ENCODE measurements around the gene TAAR2. TPM values are rescaled to one million over a fixed set of nuclear protein-coding genes. Genes with fewer than 3 reads are reported as not detected.
A peak's percentile ranks its signal among the peaks of the same experiment; 100 is the strongest.

Gene TAAR2
- total RNA-seq, 6 experiments from 2014 or later: not detected

DNA sequence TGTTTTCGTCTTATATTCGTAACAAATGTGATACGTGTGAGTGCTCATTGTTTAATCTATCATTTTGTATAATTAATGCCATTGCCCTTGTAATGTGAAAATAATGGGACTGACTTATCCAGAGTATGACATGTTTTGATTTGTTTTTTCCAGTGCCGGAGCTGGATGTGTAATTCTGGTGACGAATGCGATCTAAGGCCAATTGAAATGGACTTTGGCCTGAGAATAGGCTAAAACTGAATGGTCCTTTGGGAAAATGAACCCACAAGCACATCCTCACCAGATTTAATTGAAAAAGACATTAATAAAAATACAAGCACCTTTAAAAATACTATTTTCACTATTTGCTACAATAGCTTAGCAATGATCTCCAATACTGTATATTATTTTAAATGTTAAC, 27.9 kb downstream of the TAAR2 start:
- Histone ChIP-seq H3K36me3 (no peaks in the 10 kb centered on the region), H3K4me1 (peaks cover 0 to 14% (median 2%) of the 10 kb centered on the region in 4 donors), H3K27ac (peak overlapping the region; percentile 56 to 76 (median 59)), H3K27me3 (no peaks in the 10 kb centered on the region), H3K9me3 (no peaks in the 10 kb centered on the region), H3K4me3 (no peak overlapping the region)
- 23% methylated on average over 6 of the region's 6 CpGs for WGBS (ENCODE audit: insufficient coverage, low coverage, low lambda C conversion rate, missing lambda C conversion rate)
- peak; percentile 69 to 77 (median 74) for ATAC-seq
- DNase-seq: peak in 1 of 3 donors; percentile 54
- no peak for TF ChIP-seq POLR2A (IDR thresholded peaks at IDR 0.05)
- TF ChIP-seq, protein P1, sequence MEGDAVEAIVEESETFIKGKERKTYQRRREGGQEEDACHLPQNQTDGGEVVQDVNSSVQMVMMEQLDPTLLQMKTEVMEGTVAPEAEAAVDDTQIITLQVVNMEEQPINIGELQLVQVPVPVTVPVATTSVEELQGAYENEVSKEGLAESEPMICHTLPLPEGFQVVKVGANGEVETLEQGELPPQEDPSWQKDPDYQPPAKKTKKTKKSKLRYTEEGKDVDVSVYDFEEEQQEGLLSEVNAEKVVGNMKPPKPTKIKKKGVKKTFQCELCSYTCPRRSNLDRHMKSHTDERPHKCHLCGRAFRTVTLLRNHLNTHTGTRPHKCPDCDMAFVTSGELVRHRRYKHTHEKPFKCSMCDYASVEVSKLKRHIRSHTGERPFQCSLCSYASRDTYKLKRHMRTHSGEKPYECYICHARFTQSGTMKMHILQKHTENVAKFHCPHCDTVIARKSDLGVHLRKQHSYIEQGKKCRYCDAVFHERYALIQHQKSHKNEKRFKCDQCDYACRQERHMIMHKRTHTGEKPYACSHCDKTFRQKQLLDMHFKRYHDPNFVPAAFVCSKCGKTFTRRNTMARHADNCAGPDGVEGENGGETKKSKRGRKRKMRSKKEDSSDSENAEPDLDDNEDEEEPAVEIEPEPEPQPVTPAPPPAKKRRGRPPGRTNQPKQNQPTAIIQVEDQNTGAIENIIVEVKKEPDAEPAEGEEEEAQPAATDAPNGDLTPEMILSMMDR (IDR thresholded peaks at IDR 0.05): no peak
- intact Hi-C loops (cut with DNase I): no loop called here

DNA sequence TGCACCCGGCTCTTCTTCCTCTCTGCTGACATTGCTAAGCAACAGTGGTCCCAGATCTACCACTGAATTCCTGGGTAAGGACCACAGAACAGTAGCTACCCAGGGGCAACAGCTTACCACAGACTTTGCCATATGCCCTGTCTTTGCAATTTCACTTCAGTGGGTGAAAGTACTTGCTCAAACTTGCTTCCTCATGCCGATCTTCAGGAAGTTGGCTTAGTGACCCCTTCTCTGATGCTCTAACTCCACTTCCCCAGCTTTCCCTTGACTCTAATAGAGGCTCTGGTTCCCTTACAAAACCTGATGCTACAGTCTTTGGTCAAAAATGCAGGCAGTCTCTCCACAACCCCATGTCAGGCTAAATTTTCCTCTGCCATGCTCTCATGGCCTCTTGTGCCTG, 31.2 kb downstream of the TAAR2 start:
- no peak overlapping the region for H3K27ac ChIP-seq
- intact Hi-C loops (cut with DNase I): no loop called here
- H3K4me3 ChIP-seq: no peak overlapping the region
- TF ChIP-seq, protein P1 (IDR thresholded peaks at IDR 0.05): no peak
- no peak for TF ChIP-seq POLR2A (IDR thresholded peaks at IDR 0.05)
- H3K9me3 ChIP-seq: no peaks in the 10 kb centered on the region
- peaks cover 0 to 7% (median 0%) of the 10 kb centered on the region in 4 donors for H3K4me1 ChIP-seq
- no peak for DNase-seq
- peak in 3 of 4 donors; percentile 37 to 47 (median 45) for ATAC-seq
- H3K27me3 ChIP-seq: no peaks in the 10 kb centered on the region
- no peaks in the 10 kb centered on the region for H3K36me3 ChIP-seq
- WGBS (ENCODE audit: insufficient coverage, low coverage, low lambda C conversion rate, missing lambda C conversion rate): 43% methylated on average over 2 of the region's 2 CpGs

DNA sequence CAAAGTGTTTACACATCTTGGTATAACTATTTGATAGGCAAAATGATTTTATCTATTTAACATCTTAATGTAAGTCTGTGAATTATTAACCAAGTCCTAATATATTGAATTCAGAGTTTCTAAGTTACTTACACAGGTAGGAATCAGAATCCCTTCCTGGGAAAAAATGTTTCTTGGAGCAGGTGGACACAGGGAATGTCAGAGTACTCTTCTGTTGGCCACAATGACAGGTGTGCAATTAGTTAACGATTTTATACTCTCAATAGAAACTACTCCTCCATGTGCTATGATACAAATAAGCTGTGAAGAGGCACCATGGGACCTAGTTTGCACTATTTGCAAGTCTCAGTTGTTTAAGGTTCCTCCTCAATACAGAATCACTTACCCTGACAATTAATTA, 33.7 kb downstream of the TAAR2 start:
- intact Hi-C loops (cut with DNase I): no loop called here
- no peak for ATAC-seq

DNA sequence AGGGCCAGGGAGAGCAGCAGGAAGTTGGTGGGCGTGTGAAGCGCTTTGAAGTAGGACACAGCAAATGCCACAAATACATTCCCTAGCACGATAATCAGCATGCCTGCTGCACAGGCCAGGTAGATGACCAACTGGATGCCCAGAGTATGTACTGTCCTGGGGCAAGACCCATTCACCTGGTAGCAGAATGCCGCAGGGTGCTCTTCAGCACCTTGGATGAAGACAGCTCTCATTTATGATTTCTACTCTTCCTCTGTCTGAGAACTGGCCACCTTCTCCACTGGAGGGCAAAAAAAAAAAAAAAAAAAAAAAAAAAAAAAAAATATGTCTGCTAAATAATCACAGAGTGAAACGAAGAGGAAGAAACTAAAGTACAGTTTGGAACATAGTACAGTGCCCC, 34.6 kb downstream of the TAAR2 start, which contains the start of gene TAAR5:
Gene TAAR5 (minus strand): TSS at position 288 of the 400 bp plus-strand sequence. CDS start 55 bp downstream, at position 233.
- no peaks in the 10 kb centered on the region for H3K4me1 ChIP-seq
- 58% methylated on average over 4 of the region's 5 CpGs for WGBS (ENCODE audit: insufficient coverage, low coverage, low lambda C conversion rate, missing lambda C conversion rate)
- no peak for TF ChIP-seq POLR2A (IDR thresholded peaks at IDR 0.05)
- TF ChIP-seq, protein P1 (IDR thresholded peaks at IDR 0.05): no peak
- DNase-seq: no peak
- ATAC-seq: no peak
- no peak within 1 kb of the TSS for H3K4me3 ChIP-seq
- no peak within 1 kb of the TSS for H3K27ac ChIP-seq
- H3K36me3 ChIP-seq: no peaks in the 10 kb centered on the region
- H3K27me3 ChIP-seq: no peaks in the 10 kb centered on the region
- H3K9me3 ChIP-seq: no peaks in the 10 kb centered on the region
- intact Hi-C loops (cut with DNase I): no loop called here

More for the DNA sequence above, 33.7 kb downstream of the TAAR2 start:
- Histone ChIP-seq H3K4me1 (no peaks in the 10 kb centered on the region), H3K9me3 (no peaks in the 10 kb centered on the region), H3K27me3 (no peaks in the 10 kb centered on the region), H3K4me3 (no peak overlapping the region), H3K27ac (no peak overlapping the region), H3K36me3 (no peaks in the 10 kb centered on the region)
- 70% methylated on average over 1 of the region's 1 CpG for WGBS (ENCODE audit: insufficient coverage, low coverage, low lambda C conversion rate, missing lambda C conversion rate)
- DNase-seq: no peak
- TF ChIP-seq, protein P1 (IDR thresholded peaks at IDR 0.05): no peak
- TF ChIP-seq POLR2A (IDR thresholded peaks at IDR 0.05): no peak

DNA sequence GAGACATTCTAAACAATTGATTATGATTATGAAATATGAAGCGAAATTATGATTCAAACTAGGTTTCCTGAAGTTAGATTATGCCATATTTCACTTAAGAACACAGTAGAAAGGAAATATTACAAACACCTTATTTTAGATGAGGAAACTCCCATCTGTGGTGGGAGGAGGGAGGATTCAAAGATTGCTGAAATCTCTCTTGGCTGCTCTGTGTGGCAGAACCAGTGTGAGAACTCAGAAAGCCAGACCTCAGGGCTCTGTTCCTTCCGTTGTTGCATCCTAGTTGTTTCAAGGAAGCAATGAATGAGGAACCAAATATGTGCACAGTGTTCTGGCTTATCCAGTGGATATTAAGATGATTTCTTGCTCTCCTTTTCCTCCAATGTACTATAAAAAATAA, 36.7 kb downstream of the TAAR2 start:
- ATAC-seq: peak; percentile 24 to 43 (median 37)
- H3K27me3 ChIP-seq: no peaks in the 10 kb centered on the region
- no peak for TF ChIP-seq POLR2A (IDR thresholded peaks at IDR 0.05)
- TF ChIP-seq, protein P1 (IDR thresholded peaks at IDR 0.05): no peak
- intact Hi-C loops (cut with DNase I): no loop called here
- H3K27ac ChIP-seq: no peak overlapping the region
- H3K4me3 ChIP-seq: no peak overlapping the region
- DNase-seq: no peak
- WGBS (ENCODE audit: insufficient coverage, low coverage, low lambda C conversion rate, missing lambda C conversion rate): 46% methylated on average over 2 of the region's 2 CpGs
- no peaks in the 10 kb centered on the region for H3K4me1 ChIP-seq
- H3K36me3 ChIP-seq: no peaks in the 10 kb centered on the region
- H3K9me3 ChIP-seq: no peaks in the 10 kb centered on the region

Data from right lobe of liver (tissue), 6 donors.